ENCODE results near the gene NRTN.
"Not testable (repeated sequence)": the region's sequence is repeated elsewhere in the genome, so short reads cannot be mapped to it uniquely, and the experiment has no call there.

NRTN gene

GRCh38 chr19:5844456-5845433 is 39.9 kb downstream of the NRTN start:
- TF ChIP-seq CTCF (IDR thresholded peaks at IDR 0.05) (no peak), ZFX (IDR thresholded peaks at IDR 0.05; ENCODE audit: borderline replicate concordance) (no peak)
- no peak overlapping the region for H3K27ac ChIP-seq

- not testable (repeated sequence) for H3K27ac ChIP-seq
Measured at GRCh38 chr19:5847846-5848245, 43.0 kb downstream of the NRTN start.

- not testable (repeated sequence) for H3K27ac ChIP-seq
Measured at GRCh38 chr19:5848621-5849020, 43.8 kb downstream of the NRTN start.

- no peak overlapping the region for H3K27ac ChIP-seq
- TF ChIP-seq ZFX (IDR thresholded peaks at IDR 0.05; ENCODE audit: borderline replicate concordance): no peak
- no peak for TF ChIP-seq CTCF (IDR thresholded peaks at IDR 0.05)
Measured at GRCh38 chr19:5850189-5850588, 45.3 kb downstream of the NRTN start.

- no peak for TF ChIP-seq ZFX (IDR thresholded peaks at IDR 0.05; ENCODE audit: borderline replicate concordance)
- H3K27ac ChIP-seq: no peak overlapping the region
Measured at GRCh38 chr19:5850743-5851293, 46.0 kb downstream of the NRTN start.

- TF ChIP-seq ZFX (IDR thresholded peaks at IDR 0.05; ENCODE audit: borderline replicate concordance): no peak
- TF ChIP-seq CTCF (IDR thresholded peaks at IDR 0.05): no peak
- no peak within 1 kb of the TSS for H3K27ac ChIP-seq
Measured at GRCh38 chr19:5851302-5851701, 46.4 kb downstream of the NRTN start, which contains the start of gene FUT3. Gene FUT3, minus strand, starts transcription at chr19:5851449.

- H3K27ac ChIP-seq: not testable (repeated sequence)
Measured at GRCh38 chr19:5854121-5854520, 49.3 kb downstream of the NRTN start.

GRCh38 chr19:5855151-5855550 is 50.3 kb downstream of the NRTN start:
- H3K27ac ChIP-seq: not testable (repeated sequence)

GRCh38 chr19:5857203-5858081 is 52.6 kb downstream of the NRTN start:
- H3K27ac ChIP-seq: no peak overlapping the region
- no peak for TF ChIP-seq CTCF (IDR thresholded peaks at IDR 0.05)
- no peak for TF ChIP-seq ZFX (IDR thresholded peaks at IDR 0.05; ENCODE audit: borderline replicate concordance)

Data from 22Rv1 (cell line).